Stimulated activated CD4-positive, alpha-beta T cell treated with anti-CD3 and anti-CD28 coated beads, Interleukin-1b, Interleukin-23, amount 100 ng/mL, for 48 hours (primary cell): ENCODE results near the gene USP31.
"Not testable (repeated sequence)": the region's sequence is repeated elsewhere in the genome, so short reads cannot be mapped to it uniquely, and the experiment has no call there.

Source experiments
- DNase-seq: peaks from one replicate; pipeline ENCODE4 v3.0.0-alpha.2; 2020

The USP31 gene

GRCh38 chr16:23131931-23132621, 17.2 kb downstream of the USP31 start:
- no peak for DNase-seq

GRCh38 chr16:23131436-23131835, 17.8 kb downstream of the USP31 start:
- DNase-seq = no peak

GRCh38 chr16:23131036-23131435, 18.2 kb downstream of the USP31 start:
- no peak for DNase-seq

GRCh38 chr16:23129686-23130085, 19.6 kb downstream of the USP31 start:
- no peak for DNase-seq

GRCh38 chr16:23128056-23128455, 21.2 kb downstream of the USP31 start:
- DNase-seq = no peak

GRCh38 chr16:23125277-23125676, 24.0 kb downstream of the USP31 start:
- DNase-seq = no peak

- peak; percentile 9 for DNase-seq
These were observed 24.9 kb downstream of the USP31 start for GRCh38 chr16:23124315-23124714.

- no peak for DNase-seq
These were observed 27.1 kb downstream of the USP31 start for GRCh38 chr16:23122144-23122543.

GRCh38 chr16:23121024-23121423, 28.2 kb downstream of the USP31 start:
- no peak for DNase-seq

GRCh38 chr16:23120562-23120961, 28.7 kb downstream of the USP31 start:
- no peak for DNase-seq

GRCh38 chr16:23119570-23119969, 29.7 kb downstream of the USP31 start:
- DNase-seq = no peak

- no peak for DNase-seq
These were observed 34.9 kb downstream of the USP31 start for GRCh38 chr16:23114131-23114904.

- DNase-seq = no peak
These were observed 36.1 kb downstream of the USP31 start for GRCh38 chr16:23113185-23113584.

GRCh38 chr16:23110257-23110899, 38.9 kb downstream of the USP31 start:
- DNase-seq = no peak

GRCh38 chr16:23107936-23108335, 41.3 kb downstream of the USP31 start:
- DNase-seq = no peak

GRCh38 chr16:23107117-23107516, 42.1 kb downstream of the USP31 start:
- no peak for DNase-seq

- no peak for DNase-seq
These were observed 43.9 kb downstream of the USP31 start for GRCh38 chr16:23105309-23105708.

- no peak for DNase-seq
These were observed 45.0 kb downstream of the USP31 start for GRCh38 chr16:23104032-23104955.

- no peak for DNase-seq
These were observed 45.6 kb downstream of the USP31 start for GRCh38 chr16:23103603-23104002.

- DNase-seq = no peak
These were observed 48.2 kb downstream of the USP31 start for GRCh38 chr16:23101012-23101550.

GRCh38 chr16:23096450-23096849, 52.8 kb downstream of the USP31 start:
- DNase-seq = not testable (repeated sequence)

GRCh38 chr16:23094136-23094535, 55.1 kb downstream of the USP31 start:
- DNase-seq = not testable (repeated sequence)

- no peak for DNase-seq
These were observed 56.5 kb downstream of the USP31 start for GRCh38 chr16:23092801-23093117.
